HEK293 (cell line): ENCODE results near the gene MUC12.
A peak's percentile ranks its signal among the peaks of the same experiment; 100 is the strongest.
"Not testable (repeated sequence)": the region's sequence is repeated elsewhere in the genome, so short reads cannot be mapped to it uniquely, and the experiment has no call there.

Experiments used
- CTCF ChIA-PET: fragments of 350-600 bp; formaldehyde crosslinking; extraction: SDS; loops from one replicate; lab custom pipeline; 2021; ENCODE audit warnings: antibody characterized with exemption; lab: Yijun Ruan, JAX
- POLR2A ChIA-PET: fragments of 300-600 bp; formaldehyde crosslinking; extraction: SDS; loops from one replicate; lab custom pipeline; 2020; ENCODE audit warnings: antibody characterized with exemption, inconsistent platforms; lab: Yijun Ruan, JAX
- H3K27ac ChIP-seq: fragments of 200-500 bp; sonication (Bioruptor generic); 2 replicates; pipeline ENCODE4 v1.5.1; 2014; ENCODE audit warnings: low read depth, low read length, control low read depth, inconsistent platforms; ENCODE audit errors: extremely low read depth
- H3K36me3 ChIP-seq, 2 experiments: fragments of 200-500 bp in 1 of 2; sonication (Bioruptor generic) in 1 of 2; 1 replicate in 1 of 2; 2 replicates in 1 of 2; pipeline ENCODE4 v1.5.1; 2014 to 2017; ENCODE audit warnings: inconsistent platforms in 2 of 2, low read length in 2 of 2; ENCODE audit not compliant: control insufficient read depth in 2 of 2, insufficient read depth in 1 of 2
- H3K4me1 ChIP-seq: fragments of 200-500 bp; sonication (Bioruptor generic); 2 replicates; pipeline ENCODE4 v1.5.1; 2014; ENCODE audit warnings: mild to moderate bottlenecking, low read length, inconsistent platforms; ENCODE audit not compliant: control insufficient read depth, insufficient read depth
- H3K4me3 ChIP-seq: 2 replicates; pipeline ENCODE4 v1.5.1; 2011; ENCODE audit warnings: low read depth, mild to moderate bottlenecking, control low read depth, low read length, moderate library complexity
- H3K9me3 ChIP-seq: fragments of 200-500 bp; sonication (Bioruptor generic); 2 replicates; pipeline ENCODE4 v1.5.1; 2014; ENCODE audit warnings: low read depth, low read length, inconsistent platforms; ENCODE audit not compliant: control insufficient read depth, insufficient read depth
- EGR2 ChIP-seq: fragments of 450-650 bp; formaldehyde crosslinking; IDR thresholded peaks from 2 replicates; pipeline ENCODE4 v1.5.1; 2016; ENCODE audit warnings: low read depth, missing biosample characterization, missing genetic modification characterization
- GLI4 ChIP-seq: fragments of 450-650 bp; formaldehyde crosslinking; IDR thresholded peaks from 2 replicates; pipeline ENCODE4 v1.5.1; 2016; ENCODE audit warnings: missing biosample characterization, missing genetic modification characterization
- TRIM28 ChIP-seq: IDR thresholded peaks from 2 replicates; pipeline ENCODE4 v1.6.1; 2011; ENCODE audit warnings: low read length, control low read depth, borderline replicate concordance
- ZBTB17 ChIP-seq: fragments of 450-650 bp; formaldehyde crosslinking; IDR thresholded peaks from 2 replicates; pipeline ENCODE4 v1.5.1; 2016; ENCODE audit warnings: missing biosample characterization, missing genetic modification characterization
- ZBTB44 ChIP-seq: fragments of 450-650 bp; IDR thresholded peaks from 2 replicates; pipeline ENCODE4 v1.5.1; 2018; ENCODE audit warnings: missing biosample characterization, mild to moderate bottlenecking, missing genetic modification characterization
- ZBTB49 ChIP-seq: fragments of 450-650 bp; formaldehyde crosslinking; IDR thresholded peaks from 2 replicates; pipeline ENCODE4 v1.5.1; 2016; ENCODE audit warnings: missing biosample characterization, missing genetic modification characterization, low read depth
- ZNF146 ChIP-seq: fragments of 450-650 bp; formaldehyde crosslinking; IDR thresholded peaks from 2 replicates; pipeline ENCODE4 v1.5.1; 2016; ENCODE audit warnings: missing biosample characterization, missing genetic modification characterization
- ZNF449 ChIP-seq: fragments of 450-650 bp; formaldehyde crosslinking; IDR thresholded peaks from 2 replicates; pipeline ENCODE4 v1.5.1; 2017; ENCODE audit warnings: missing biosample characterization, mild to moderate bottlenecking, missing genetic modification characterization, moderate library complexity

Gene MUC12

GRCh38 chr7:101002333-101002732, 33.0 kb downstream of the MUC12 start:
- H3K27ac ChIP-seq, H3K4me3 ChIP-seq, CTCF ChIA-PET, H3K9me3 ChIP-seq, H3K36me3 ChIP-seq, H3K4me1 ChIP-seq, POLR2A ChIA-PET: not testable (repeated sequence)

GRCh38 chr7:101007361-101007760, 38.0 kb downstream of the MUC12 start:
- CTCF ChIA-PET, POLR2A ChIA-PET, H3K4me3 ChIP-seq, H3K9me3 ChIP-seq, H3K4me1 ChIP-seq, H3K36me3 ChIP-seq, H3K27ac ChIP-seq: not testable (repeated sequence)
- TF ChIP-seq ZNF146 (tag by site-specific recombination), result peak; percentile 72

GRCh38 chr7:101009629-101010028, 40.3 kb downstream of the MUC12 start:
- ChIA-PET CTCF (no interaction called here), POLR2A (no interaction called here)
- no peaks in the 10 kb centered on the region for H3K9me3 ChIP-seq
- H3K36me3 ChIP-seq, result no peaks in the 10 kb centered on the region
- no peak overlapping the region for H3K4me3 ChIP-seq
- no peak overlapping the region for H3K27ac ChIP-seq
- H3K4me1 ChIP-seq, result no peaks in the 10 kb centered on the region
- no peak for TF ChIP-seq ZNF449 (tag by site-specific recombination)
- TF ChIP-seq ZBTB49 (tag by site-specific recombination), result no peak
- no peak for TF ChIP-seq GLI4 (tag by site-specific recombination)
- TF ChIP-seq ZBTB17, result peak; percentile 92

GRCh38 chr7:101012931-101013330, 43.6 kb downstream of the MUC12 start:
- Histone ChIP-seq H3K9me3 (no peaks in the 10 kb centered on the region), H3K4me3 (no peak overlapping the region), H3K36me3 (no peaks in the 10 kb centered on the region), H3K4me1 (no peaks in the 10 kb centered on the region), H3K27ac (no peak overlapping the region)
- peak; percentile 52 for TF ChIP-seq EGR2 (tag by site-specific recombination)
- no peak for TF ChIP-seq TRIM28
- ChIA-PET CTCF (no interaction called here), POLR2A (interaction anchor here (0.6 kb wide), 1 partner anchor 13 kb away, joined by 3 read pairs; no protein-coding TSS in a partner anchor)

- Histone ChIP-seq H3K4me3 (no peak overlapping the region), H3K27ac (no peak overlapping the region), H3K36me3 (no peaks in the 10 kb centered on the region), H3K9me3 (no peaks in the 10 kb centered on the region), H3K4me1 (no peaks in the 10 kb centered on the region)
- CTCF ChIA-PET, result interaction anchor here (1.1 kb wide), 1 partner anchor 50 kb away, joined by 3 read pairs; no protein-coding TSS in a partner anchor
- TF ChIP-seq ZBTB44 (tag by site-specific recombination), result no peak
- POLR2A ChIA-PET, result no interaction called here
These were observed 46.3 kb downstream of the MUC12 start for GRCh38 chr7:101015626-101016025.
